Activated CD4-positive, alpha-beta T cell treated with anti-CD3 and anti-CD28 coated beads, Interleukin-2, Interleukin-6, amounts not matched to agents 100 ng/mL and 50 ng/mL, durations not matched to agents 16 hours and 8 hours (primary cell): Measurements from ENCODE around the gene TMEM254.
"Not testable (repeated sequence)": the region's sequence is repeated elsewhere in the genome, so short reads cannot be mapped to it uniquely, and the experiment has no call there.

Experiments
- DNase-seq: peaks from one replicate; pipeline ENCODE4 v3.0.0-alpha.2; 2020

TMEM254 gene

GRCh38 chr10:80077869-80078447 lies 507 bp upstream of the TMEM254 start:
- no peak for DNase-seq

- no peak for DNase-seq
Measured at GRCh38 chr10:80079312-80079719, 851 bp downstream of the TMEM254 start.

- DNase-seq, result no peak
Measured at GRCh38 chr10:80081026-80081425, 2.6 kb downstream of the TMEM254 start.

GRCh38 chr10:80081801-80082750 lies 3.6 kb downstream of the TMEM254 start:
- no peak for DNase-seq

- no peak for DNase-seq
Measured at GRCh38 chr10:80090121-80090520, 11.7 kb downstream of the TMEM254 start.

GRCh38 chr10:80094231-80094630 lies 15.8 kb downstream of the TMEM254 start:
- DNase-seq, result no peak

- not testable (repeated sequence) for DNase-seq
Measured at GRCh38 chr10:80098272-80098671, 19.8 kb downstream of the TMEM254 start.

- DNase-seq, result not testable (repeated sequence)
Measured at GRCh38 chr10:80099295-80099694, 20.8 kb downstream of the TMEM254 start.

- DNase-seq, result no peak
Measured at GRCh38 chr10:80100116-80100515, 21.7 kb downstream of the TMEM254 start.

- no peak for DNase-seq
Measured at GRCh38 chr10:80100861-80101695, 22.6 kb downstream of the TMEM254 start.

GRCh38 chr10:80104066-80104926 lies 25.8 kb downstream of the TMEM254 start:
- peak; percentile 50 for DNase-seq

GRCh38 chr10:80108576-80109239 lies 30.2 kb downstream of the TMEM254 start:
- no peak for DNase-seq

- DNase-seq, result peak; percentile 4
Measured at GRCh38 chr10:80110986-80111385, 32.5 kb downstream of the TMEM254 start.

- DNase-seq, result no peak
Measured at GRCh38 chr10:80118669-80119068, 40.2 kb downstream of the TMEM254 start.

GRCh38 chr10:80122110-80122710 lies 43.7 kb downstream of the TMEM254 start:
- DNase-seq, result no peak

GRCh38 chr10:80122746-80123145 lies 44.3 kb downstream of the TMEM254 start:
- DNase-seq, result no peak

GRCh38 chr10:80126876-80127275 lies 48.4 kb downstream of the TMEM254 start:
- no peak for DNase-seq

- no peak for DNase-seq
Measured at GRCh38 chr10:80131499-80131901, 53.0 kb downstream of the TMEM254 start.

- DNase-seq, result no peak
Measured at GRCh38 chr10:80132299-80133139, 54.1 kb downstream of the TMEM254 start, which contains the start of gene PLAC9. PLAC9 (plus strand) TSS chr10:80132730; CDS start chr10:80132763, 33 bp downstream.

- DNase-seq, result no peak
Measured at GRCh38 chr10:80133206-80133605, 54.7 kb downstream of the TMEM254 start.
